PC-9 (cell line): ENCODE data around the gene USF3.

Source experiments
- CTCF ChIP-seq: fragments of 200-600 bp; sonication (generic); conservative IDR thresholded peaks from 2 replicates; pipeline ENCODE4 v1.6.1; 2017; ENCODE audit warnings: mixed run types, antibody characterized with exemption, mild to moderate bottlenecking, moderate library complexity
- EZH2 ChIP-seq: fragments of 200-600 bp; sonication (generic); IDR thresholded peaks from 2 replicates; pipeline ENCODE4 v1.8.0; 2017; ENCODE audit warnings: antibody characterized with exemption, low read depth

DNA sequence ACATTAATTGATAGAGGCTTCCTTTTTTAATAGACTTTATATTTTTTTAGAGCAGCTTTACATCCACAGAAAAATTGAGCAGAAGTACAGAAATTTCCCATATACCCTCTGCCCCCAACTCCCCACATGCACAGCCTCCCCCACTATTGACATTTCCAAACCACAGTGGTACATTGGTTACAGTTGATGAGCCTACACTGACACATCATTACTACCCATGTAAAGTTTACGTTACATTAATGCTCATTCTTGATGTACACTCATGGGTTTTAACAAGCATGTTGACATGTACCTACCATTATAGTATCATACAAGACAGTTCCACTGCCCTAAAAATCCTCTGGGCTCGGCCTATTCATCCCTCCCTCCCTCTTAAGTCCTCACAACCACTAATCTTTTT, 78.7 kb downstream of the USF3 start:
- TF ChIP-seq CTCF, result no peak
- TF ChIP-seq EZH2, result no peak
